NT2/D1 (cell line): ENCODE measurements around the gene MON2.

ENCODE experiments used
- DNase-seq: peaks from one replicate; pipeline ENCODE4 v3.0.0-alpha.2; 2011; ENCODE audit warnings: low read depth, low spot score
- H3K27me3 ChIP-seq: 2 replicates; pipeline ENCODE4 v1.6.0; 2011; ENCODE audit warnings: mild to moderate bottlenecking; ENCODE audit not compliant: insufficient read length, insufficient read depth
- H3K36me3 ChIP-seq: 2 replicates; pipeline ENCODE4 v1.6.1; 2011; ENCODE audit warnings: mild to moderate bottlenecking, low read length, mixed read lengths; ENCODE audit not compliant: insufficient read depth, insufficient read length
- H3K4me1 ChIP-seq: 2 replicates; pipeline ENCODE4 v1.5.1; 2011; ENCODE audit not compliant: insufficient read depth, insufficient read length
- H3K4me3 ChIP-seq: 2 replicates; pipeline ENCODE4 v1.5.1; 2011; ENCODE audit warnings: low read depth; ENCODE audit not compliant: insufficient read length
- H3K9ac ChIP-seq: 2 replicates; pipeline ENCODE4 v1.6.0; 2011; ENCODE audit warnings: low read depth; ENCODE audit not compliant: insufficient read length
- H3K9me3 ChIP-seq: 2 replicates; pipeline ENCODE4 v1.5.1; 2011; ENCODE audit warnings: mild to moderate bottlenecking, low read length; ENCODE audit not compliant: insufficient read depth
- SUZ12 ChIP-seq: IDR thresholded peaks from 2 replicates; pipeline ENCODE4 v1.6.1; 2011; ENCODE audit not compliant: insufficient read length, insufficient read depth; ENCODE audit errors: extremely low read depth
- YY1 ChIP-seq: IDR thresholded peaks from 2 replicates; pipeline ENCODE4 v1.6.1; 2011; ENCODE audit not compliant: insufficient read length, insufficient read depth
- ZNF274 ChIP-seq: IDR thresholded peaks from 2 replicates; pipeline ENCODE4 v1.6.1; 2011; ENCODE audit warnings: mild to moderate bottlenecking, low read depth, low read length

MON2 gene

DNA sequence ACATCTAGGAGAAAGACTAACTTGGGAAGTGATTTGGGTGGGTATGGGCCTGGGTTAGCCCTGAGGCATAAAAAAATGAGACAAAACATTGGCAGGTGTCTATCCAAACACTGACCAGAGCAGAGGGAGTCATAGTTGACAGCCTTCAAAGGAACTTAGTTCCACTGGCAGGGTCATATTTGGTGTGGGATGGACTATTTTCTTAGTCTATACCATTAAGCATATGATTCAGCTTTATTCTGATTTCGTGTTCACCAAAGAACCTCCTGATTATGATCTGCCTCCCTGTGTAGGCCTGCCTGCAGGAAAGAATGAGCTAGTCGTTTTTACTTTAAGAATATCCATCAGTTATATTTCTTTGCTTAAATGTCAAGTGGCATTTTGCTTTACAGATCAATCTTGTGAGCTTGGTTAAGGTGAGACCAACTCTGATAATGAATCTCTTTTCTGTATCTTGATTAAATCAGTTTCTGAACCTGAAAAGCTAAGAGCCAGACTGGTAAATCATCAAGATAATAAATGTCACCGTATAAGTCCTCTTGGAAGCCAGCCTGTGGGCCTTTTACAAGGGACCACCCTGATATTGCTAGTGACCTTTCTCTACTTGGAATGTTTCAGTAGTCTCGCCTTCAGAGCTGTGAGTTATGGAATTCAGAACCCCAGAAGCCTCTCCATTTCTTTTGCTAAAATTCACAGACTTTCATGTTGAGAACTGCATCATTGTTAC lies 182.9 kb downstream of the MON2 start:
- no peaks in the 10 kb centered on the region for H3K4me1 ChIP-seq
- DNase-seq, result no peak
- H3K27me3 ChIP-seq, result no peaks in the 10 kb centered on the region

More for the DNA sequence above, 182.9 kb downstream of the MON2 start:
- Histone ChIP-seq H3K9ac (no peak overlapping the region), H3K4me3 (no peak overlapping the region), H3K36me3 (peaks cover 2% of the 10 kb centered on the region), H3K9me3 (peaks cover 9% of the 10 kb centered on the region; the same call in 1 of the 2 replicates)
- TF ChIP-seq SUZ12 (no peak), YY1 (no peak), ZNF274 (no peak)
